ENCODE results near the gene CACNA1C.

The CACNA1C gene

DNA sequence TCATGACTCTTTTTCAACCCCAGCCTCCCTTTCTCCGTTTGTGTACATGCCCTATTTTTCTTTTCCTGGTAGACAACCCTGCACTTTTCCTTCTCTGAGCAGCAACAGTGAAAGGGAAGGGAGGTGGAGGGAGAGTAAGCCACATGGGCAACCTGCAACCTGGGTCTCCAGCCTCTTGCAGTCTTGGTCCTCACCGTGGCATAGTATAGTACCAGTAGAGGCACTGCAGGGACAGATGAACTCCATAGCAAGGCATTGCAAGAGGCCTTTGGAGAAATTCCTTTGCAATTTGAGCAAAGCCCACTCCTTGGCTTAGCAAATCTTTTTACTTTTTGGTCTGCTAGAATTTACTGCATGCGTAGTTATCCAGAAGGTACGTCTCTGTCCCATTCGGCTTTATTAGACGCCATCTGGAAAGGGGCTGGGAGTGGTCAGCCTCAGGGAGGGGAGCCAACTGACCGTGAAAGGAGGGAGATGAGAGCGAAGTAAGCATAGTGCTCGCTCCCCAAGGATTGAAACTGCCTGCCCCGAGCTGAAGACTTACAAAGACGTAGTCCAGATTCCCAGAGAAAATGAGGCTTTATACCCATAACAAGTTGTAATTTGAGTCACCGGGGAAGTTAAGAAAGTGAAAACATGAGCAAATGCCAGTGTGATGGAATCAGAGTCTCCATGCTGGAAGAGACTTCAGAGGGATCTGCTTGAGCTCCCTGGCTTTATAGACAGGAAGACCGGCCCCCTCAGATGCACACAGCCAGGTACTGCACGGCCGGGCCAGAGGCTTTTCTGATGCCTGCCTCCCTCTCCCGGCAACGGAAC, 332.0 kb downstream of the CACNA1C start:
- TF ChIP-seq, protein P1, sequence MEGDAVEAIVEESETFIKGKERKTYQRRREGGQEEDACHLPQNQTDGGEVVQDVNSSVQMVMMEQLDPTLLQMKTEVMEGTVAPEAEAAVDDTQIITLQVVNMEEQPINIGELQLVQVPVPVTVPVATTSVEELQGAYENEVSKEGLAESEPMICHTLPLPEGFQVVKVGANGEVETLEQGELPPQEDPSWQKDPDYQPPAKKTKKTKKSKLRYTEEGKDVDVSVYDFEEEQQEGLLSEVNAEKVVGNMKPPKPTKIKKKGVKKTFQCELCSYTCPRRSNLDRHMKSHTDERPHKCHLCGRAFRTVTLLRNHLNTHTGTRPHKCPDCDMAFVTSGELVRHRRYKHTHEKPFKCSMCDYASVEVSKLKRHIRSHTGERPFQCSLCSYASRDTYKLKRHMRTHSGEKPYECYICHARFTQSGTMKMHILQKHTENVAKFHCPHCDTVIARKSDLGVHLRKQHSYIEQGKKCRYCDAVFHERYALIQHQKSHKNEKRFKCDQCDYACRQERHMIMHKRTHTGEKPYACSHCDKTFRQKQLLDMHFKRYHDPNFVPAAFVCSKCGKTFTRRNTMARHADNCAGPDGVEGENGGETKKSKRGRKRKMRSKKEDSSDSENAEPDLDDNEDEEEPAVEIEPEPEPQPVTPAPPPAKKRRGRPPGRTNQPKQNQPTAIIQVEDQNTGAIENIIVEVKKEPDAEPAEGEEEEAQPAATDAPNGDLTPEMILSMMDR (IDR thresholded peaks at IDR 0.05; ENCODE audit: low read depth, low read length) = no peak
- TF ChIP-seq POLR2A (IDR thresholded peaks at IDR 0.05; ENCODE audit: extremely low read depth, insufficient read length) (no peak), MYC (IDR thresholded peaks at IDR 0.05; ENCODE audit: low read depth, low read length) (no peak)
- TF ChIP-seq, protein P2, sequence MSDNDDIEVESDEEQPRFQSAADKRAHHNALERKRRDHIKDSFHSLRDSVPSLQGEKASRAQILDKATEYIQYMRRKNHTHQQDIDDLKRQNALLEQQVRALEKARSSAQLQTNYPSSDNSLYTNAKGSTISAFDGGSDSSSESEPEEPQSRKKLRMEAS (IDR thresholded peaks at IDR 0.05; ENCODE audit: low read depth, low read length) = no peak
- DNase-seq (ENCODE audit: low read depth) = no peak
- no peak overlapping the region for H3K4me3 ChIP-seq (ENCODE audit: low read depth, low read length)

DNA sequence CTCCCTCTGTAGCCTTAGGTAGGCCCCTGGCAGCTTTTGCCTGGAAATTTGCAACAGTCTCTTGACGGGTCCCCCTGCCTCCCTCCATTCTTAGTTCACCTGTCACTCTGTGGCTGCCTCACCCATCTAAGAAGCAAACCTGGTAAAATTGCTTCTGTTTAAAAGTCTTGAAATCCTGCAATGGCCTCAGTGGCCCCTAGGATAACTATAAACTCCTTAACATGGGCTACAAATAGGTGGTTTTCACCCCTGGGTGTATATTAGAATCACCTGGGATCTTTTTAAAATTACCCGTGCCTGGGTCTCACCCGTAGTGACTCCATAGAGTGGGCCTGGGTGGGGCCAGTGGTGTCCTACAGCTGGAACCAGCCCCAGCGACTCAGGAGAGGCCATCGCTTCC, 332.7 kb downstream of the CACNA1C start:
- TF ChIP-seq, protein P2 (IDR thresholded peaks at IDR 0.05; ENCODE audit: low read depth, low read length) = no peak
- TF ChIP-seq MYC (IDR thresholded peaks at IDR 0.05; ENCODE audit: low read depth, low read length) (no peak), POLR2A (IDR thresholded peaks at IDR 0.05; ENCODE audit: extremely low read depth, insufficient read length) (no peak)
- TF ChIP-seq, protein P1 (IDR thresholded peaks at IDR 0.05; ENCODE audit: low read depth, low read length) = no peak
- no peak for DNase-seq (ENCODE audit: low read depth)
- no peak overlapping the region for H3K4me3 ChIP-seq (ENCODE audit: low read depth, low read length)

DNA sequence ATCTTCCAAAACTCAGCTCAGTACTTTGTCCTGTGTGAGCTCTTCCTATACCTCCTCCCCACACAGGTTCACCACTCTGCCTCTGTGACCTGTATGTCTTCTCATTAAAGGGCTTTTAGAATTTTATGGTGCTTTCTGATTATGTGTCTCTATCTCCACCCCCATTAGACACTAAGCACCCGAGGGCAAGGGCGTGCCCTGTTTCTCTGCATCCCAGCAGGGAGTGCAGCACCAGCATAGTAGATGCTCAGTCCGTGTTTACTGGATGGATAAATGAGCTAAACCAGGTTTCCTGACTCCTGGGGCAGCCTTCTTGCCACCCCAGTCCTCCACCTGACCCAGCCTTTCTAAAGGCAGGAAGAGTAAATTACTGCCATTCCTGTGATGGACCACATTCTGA, 333.8 kb downstream of the CACNA1C start:
- TF ChIP-seq, protein P2 (IDR thresholded peaks at IDR 0.05; ENCODE audit: low read depth, low read length) = no peak
- no peak for TF ChIP-seq MYC (IDR thresholded peaks at IDR 0.05; ENCODE audit: low read depth, low read length)
- TF ChIP-seq POLR2A (IDR thresholded peaks at IDR 0.05; ENCODE audit: extremely low read depth, insufficient read length) = no peak
- TF ChIP-seq, protein P1 (IDR thresholded peaks at IDR 0.05; ENCODE audit: low read depth, low read length) = no peak
- H3K4me3 ChIP-seq (ENCODE audit: low read depth, low read length) = no peak overlapping the region
- DNase-seq (ENCODE audit: low read depth) = no peak

DNA sequence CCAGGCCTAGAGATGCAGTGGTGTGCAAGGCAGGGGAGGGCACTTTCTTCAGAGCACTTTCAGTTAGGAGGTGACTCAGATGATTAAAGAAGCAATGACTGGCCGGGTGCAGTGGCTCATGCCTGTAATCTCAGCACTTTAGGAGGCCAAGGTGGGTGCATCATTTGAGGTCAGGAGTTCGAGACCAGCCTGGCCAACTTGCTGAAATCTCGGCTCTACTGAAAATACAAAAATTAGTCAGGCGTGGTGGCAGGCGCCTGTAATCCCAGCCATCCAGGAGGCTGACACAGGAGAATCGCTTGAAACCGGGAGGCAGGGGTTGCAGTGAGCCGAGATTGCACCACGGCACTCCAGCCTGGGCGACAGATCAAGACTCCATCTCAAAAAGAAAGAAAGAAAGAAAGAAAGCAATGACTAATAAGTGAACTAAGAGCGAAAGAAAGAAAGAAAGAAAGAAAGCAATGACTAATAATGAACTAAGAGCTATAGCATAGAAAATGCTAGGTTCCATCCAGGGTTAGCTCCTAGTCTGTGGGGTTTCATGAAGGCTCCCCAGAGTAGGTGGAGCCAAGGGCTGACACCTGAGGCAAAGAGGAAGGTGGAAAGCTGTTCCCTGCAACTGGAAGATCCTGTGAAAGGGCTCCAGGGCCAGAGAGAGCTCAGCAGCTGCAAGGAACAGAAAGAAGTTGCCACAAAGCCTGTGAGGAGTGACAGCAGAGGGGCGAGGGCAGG, 334.5 kb downstream of the CACNA1C start:
- no peak overlapping the region for H3K4me3 ChIP-seq (ENCODE audit: low read depth, low read length)
- no peak for DNase-seq (ENCODE audit: low read depth)
- TF ChIP-seq MYC (IDR thresholded peaks at IDR 0.05; ENCODE audit: low read depth, low read length) (no peak), POLR2A (IDR thresholded peaks at IDR 0.05; ENCODE audit: extremely low read depth, insufficient read length) (no peak)
- TF ChIP-seq, protein P1 (IDR thresholded peaks at IDR 0.05; ENCODE audit: low read depth, low read length) = no peak
- TF ChIP-seq, protein P2 (IDR thresholded peaks at IDR 0.05; ENCODE audit: low read depth, low read length) = no peak

DNA sequence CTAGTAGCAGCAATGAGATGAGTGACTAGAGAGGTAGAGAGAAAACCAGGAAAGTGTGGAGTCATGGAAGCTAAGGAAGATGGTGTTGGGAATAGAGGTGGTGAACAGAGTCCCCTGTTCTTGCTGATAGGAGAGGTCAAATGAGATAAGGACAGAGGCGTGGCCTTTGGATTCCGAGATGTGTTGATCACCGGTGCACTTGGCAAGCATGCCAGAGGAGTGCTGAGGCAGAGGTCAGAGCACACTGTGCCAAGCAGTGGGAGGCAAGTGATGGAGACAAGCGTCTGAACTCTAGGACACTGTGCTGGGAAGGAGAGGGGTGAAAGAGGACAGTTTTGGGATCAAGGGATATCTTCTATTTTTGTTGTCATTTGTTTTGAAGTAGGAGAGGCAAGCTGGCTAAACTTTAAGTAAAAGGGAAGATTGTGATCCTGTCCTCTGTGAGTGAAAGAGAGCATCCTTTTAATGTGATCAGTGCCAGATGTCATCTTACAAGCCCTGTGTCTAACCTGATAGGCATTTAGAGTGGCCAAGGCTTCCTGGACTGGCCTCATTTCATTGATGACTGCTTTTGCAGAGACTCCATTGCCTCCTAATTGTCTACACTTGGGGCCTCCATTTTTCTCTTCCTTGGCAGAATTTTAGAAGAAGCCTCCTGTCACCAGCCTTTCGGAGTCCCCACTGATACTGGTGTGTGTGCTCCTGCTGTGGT, 336.4 kb downstream of the CACNA1C start:
- no peak overlapping the region for H3K4me3 ChIP-seq (ENCODE audit: low read depth, low read length)
- TF ChIP-seq, protein P2 (IDR thresholded peaks at IDR 0.05; ENCODE audit: low read depth, low read length) = no peak
- TF ChIP-seq MYC (IDR thresholded peaks at IDR 0.05; ENCODE audit: low read depth, low read length) (no peak), POLR2A (IDR thresholded peaks at IDR 0.05; ENCODE audit: extremely low read depth, insufficient read length) (no peak)
- TF ChIP-seq, protein P1 (IDR thresholded peaks at IDR 0.05; ENCODE audit: low read depth, low read length) = no peak
- no peak for DNase-seq (ENCODE audit: low read depth)
